NCI-H526 (cell line): ENCODE measurements around the gene ARPC1A.
A peak's percentile ranks its signal among the peaks of the same experiment; 100 is the strongest.
"Not testable (repeated sequence)": the region's sequence is repeated elsewhere in the genome, so short reads cannot be mapped to it uniquely, and the experiment has no call there.

Experiments
- DNase-seq, 2 experiments: peaks; one replicate each; lab custom pipeline; 2025; lab: John Stamatoyannopoulos, UW

ARPC1A gene

DNA sequence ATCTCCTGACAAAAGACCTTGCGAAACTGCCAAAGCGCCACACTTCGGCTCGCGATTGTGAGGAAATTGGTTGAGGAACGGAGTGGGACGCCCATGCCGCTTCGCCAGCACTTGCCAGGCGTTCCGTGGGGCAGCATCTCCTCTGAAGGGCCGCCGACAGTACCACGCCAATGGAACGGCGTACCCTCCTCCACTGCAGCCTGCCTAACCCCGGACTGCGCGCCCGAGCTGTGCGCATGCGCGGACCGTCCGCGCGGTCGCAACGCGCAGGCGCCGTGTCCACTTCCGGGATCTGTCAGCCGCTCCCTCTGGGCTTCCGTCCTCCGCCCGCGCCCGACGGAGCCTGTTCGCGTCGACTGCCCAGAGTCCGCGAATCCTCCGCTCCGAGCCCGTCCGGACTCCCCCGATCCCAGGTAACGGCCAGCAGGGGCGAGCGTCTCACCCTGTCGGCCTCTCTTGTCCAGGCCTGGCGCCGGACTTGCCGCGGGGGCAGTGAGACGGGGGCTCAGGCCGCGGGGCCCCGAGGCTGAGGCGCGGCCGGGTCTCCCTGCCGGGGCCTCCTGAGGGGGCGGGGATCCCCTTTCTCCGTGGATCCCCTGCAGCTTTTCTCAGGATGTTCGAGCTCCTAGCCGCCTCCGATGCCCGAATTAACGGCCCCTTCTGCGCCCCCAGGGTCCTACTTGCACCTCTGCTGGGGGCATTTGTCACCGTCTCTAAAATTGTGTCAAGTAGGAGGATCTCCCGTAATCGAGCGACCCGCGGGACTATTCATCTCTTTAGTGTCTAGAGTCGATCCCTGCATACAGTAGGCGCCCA is at the start of gene ARPC1A:
TSS of gene ARPC1A (plus strand) at position 307 of the 816 bp plus-strand sequence. CDS start 7,456 bp downstream, outside the sequence.
- DNase-seq: peak; percentile 87 to 97

DNA sequence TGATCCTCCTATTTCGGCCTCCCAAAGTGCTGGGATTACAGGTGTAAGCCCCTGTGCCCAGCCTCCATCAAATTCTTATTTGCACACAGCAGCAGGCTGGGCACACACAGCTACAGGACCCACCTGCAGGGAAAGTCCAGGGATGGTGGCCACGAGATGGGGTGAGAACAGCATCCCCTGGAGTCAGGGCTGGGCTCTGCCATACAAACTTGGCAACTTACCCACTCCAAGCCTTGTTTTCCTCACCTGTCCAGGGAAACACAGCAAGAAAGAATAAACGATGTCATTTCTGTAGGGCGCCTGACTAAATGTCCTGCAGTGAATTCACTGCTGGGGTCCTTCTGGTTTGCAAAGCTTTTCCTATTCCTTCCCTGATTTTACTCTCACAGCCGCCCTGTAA is 47.5 kb upstream of the ARPC1A start:
- DNase-seq: no peak

DNA sequence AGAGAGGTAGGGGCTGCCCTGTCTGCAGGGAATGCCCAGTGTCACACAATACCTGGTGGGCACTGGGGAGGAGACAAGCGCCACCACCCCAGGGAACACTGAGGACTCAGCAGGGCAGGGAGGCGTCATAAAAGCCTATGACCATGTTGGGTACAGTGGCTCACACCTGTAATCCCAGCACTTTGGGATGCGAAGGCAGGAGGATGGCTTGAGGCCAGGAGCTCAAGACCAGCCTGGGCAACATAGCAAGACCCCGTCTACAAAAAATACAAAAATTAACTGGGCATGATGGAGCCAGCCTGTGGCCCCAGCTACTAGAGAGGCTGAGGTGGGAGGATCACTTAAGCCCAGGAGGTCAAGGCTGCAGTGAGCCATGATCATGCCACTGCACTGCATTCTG is 41.5 kb upstream of the ARPC1A start:
- DNase-seq: not testable (repeated sequence)

DNA sequence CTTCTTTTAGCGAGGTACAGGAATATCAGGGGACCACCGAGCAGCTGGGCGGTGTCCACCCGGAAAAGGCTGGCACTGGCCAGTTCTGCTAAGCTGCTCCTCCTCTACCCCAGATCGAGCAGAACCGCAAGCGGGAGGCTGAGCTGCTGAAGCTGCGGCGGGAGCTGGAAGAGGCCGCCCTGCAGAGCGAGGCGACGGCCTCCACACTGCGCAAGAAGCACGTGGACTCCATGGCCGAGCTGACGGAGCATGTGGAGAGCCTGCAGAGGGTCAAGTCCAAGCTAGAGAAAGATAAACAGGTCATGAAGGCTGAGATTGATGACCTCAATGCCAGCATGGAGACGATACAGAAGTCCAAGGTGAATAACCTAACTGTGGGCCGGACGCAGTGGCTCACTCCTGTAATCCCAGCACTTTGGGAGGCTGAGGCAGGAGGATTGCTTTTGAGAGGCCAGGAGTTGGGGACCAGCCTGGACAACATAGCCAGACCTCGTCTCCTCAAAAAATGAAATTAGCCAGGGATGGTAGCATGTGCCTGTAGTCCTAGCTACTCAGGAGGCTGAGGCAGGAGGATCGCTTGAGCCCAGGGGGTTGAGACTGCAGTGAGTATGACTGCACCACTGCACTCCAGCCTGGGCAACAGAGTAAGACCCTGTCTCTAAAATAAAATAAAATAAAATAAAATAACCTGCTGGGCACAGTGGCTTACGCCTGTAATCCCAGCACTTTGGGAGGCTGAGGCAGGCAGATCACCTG is 37.7 kb upstream of the ARPC1A start:
- no peak for DNase-seq

DNA sequence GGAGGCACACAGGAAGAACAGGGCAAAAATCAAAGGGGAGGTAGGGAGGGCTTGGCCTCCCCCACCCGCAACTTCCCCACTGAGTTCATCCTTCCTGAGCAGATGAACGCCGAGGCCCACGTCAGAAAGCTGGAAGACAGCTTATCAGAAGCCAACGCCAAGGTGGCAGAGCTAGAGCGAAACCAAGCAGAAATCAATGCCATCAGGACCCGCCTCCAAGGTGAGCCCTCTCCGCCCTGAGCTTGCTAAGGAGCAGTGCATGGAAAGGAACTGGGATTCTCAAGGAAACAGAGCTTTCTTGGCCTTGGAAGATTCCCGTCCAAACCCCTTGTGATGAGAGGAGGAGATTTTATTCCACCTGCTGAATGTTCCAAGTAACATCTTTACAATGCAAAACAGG is 36.5 kb upstream of the ARPC1A start:
- DNase-seq: no peak

DNA sequence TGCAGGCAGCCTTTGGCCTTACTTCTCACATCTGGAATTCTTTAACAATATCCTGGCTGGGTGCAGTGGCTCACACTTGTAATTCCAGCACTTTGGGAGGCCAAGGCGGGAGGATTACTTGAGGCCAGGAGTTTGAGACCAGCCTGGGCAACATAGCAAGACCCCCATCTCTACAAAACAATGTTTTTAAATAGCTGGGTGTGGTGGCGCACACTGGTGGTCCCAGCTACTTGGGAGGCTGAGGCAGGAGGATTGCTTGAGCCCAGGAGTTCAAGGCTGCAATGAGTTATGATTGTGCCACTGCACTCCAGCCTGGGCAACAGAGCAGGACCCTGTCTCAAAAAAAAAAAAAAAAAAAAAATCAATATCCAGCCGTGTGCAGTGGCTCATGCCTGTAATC is 35.5 kb upstream of the ARPC1A start:
- DNase-seq: not testable (repeated sequence)

DNA sequence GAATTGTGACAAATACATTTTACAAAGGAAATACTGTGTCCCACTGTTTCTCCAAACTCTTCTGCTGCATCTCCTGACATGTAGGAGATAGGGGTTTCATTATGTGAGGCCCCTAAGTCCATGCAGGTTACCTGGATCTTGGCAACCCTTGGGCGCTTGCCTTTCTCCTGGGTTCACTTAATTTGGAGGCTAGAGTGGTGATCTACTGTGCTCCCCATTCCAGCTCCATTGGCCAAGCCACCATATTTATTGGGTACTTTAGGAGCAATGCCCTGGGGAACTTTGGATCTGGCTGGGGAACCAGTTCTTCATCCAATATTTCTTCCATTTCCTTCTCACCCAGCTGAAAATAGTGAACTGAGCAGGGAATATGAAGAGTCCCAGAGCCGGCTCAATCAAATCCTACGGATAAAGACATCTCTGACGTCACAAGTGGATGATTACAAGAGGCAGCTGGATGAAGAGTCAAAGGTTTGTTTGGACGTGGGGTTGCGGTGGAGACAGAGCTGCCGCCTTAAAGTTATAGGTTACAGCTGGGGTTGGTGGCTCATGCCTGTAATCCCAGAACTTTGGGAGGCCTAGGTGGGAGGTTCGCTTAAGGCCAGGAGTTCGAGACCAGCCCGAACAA is 34.6 kb upstream of the ARPC1A start:
- DNase-seq: no peak

DNA sequence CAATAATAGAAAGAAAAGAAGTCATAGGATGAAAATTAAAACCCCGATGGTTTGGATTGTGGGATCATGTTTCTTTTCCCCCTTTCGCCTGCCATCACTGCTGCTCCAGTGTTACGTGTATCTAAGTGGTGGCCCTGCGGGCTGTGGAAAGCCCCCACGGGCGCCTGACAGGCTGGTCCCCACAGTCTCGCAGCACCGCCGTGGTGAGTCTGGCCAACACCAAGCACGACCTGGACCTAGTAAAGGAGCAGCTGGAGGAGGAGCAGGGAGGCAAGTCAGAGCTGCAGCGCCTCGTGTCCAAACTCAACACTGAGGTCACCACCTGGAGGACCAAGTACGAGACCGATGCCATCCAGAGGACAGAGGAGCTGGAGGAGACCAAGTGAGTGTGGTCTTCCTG is 33.6 kb upstream of the ARPC1A start:
- no peak for DNase-seq

DNA sequence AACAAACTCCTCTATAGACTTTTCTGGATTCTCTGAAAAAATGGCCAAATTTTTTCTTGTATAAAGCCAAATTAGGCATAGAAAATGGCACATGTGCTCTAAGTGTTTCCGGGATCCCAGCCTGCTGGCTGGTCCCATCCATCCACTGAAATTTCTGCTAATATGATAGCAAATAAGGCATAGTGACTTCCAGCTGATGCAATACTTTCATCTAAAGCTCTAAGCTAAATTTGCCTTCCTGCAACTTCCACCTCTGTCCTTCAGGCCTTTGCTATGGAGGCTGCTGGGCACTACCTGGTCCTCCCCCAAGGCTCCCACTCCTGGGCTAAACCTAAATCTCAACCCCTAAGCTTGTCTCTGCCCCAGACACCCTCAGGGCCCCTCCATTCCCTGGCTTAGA is 32.5 kb upstream of the ARPC1A start:
- DNase-seq: no peak

DNA sequence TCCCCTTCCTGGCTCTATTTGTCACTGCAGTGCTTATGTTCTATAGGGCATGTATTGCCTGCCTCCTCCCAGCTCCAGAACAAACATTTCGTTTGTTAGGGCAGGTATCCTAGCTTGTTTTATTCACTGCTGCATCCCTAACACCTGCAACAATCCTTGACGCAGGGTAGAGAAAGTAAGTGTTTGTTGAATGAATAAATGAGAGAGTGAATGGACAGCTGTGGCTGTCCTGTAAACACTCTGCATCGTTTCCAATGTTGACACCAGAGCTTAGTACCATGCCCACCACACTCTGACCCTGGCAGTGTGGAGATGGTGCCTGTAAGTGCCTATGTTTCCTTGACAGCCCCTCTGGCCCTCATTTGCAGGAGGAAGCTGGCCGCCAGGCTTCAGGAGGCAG is 32.0 kb upstream of the ARPC1A start:
- DNase-seq: no peak

DNA sequence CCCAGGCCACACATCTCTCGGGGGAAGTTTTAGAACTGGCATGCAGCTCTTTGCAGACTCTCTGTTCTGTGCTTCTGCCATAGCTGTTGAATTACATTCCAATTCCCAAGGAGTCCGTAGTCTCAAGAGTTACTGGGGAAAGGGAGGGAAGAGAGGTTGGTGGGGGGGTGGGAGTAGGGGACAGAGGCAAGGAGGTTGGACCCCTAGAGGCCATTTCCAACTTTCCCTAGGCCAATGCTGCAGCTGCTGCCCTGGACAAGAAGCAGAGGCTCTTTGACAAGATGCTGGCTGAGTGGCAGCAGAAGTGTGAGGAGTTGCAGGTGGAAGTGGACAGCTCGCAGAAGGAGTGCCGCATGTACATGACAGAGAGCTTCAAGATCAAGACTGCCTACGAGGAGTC is 29.2 kb upstream of the ARPC1A start:
- DNase-seq: no peak

DNA sequence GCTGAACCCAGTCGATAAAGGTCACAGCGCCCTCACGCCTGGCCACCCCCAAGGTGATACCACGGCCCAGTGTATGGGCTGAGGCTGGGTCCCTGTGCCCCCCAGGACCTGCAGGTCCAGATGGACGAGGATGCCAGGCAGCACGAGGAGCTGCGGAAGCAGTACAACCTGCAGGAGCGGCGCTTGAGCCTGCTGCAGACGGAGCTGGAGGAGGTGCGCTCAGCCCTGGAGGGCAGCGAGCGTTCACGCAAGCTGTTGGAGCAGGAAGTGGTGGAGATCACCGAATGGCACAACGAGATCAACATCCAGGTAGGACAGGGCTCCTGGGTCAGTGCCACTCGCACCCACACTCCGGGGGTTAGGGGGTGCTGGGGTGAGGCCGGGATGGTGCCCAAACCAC is 24.2 kb upstream of the ARPC1A start:
- DNase-seq: no peak

DNA sequence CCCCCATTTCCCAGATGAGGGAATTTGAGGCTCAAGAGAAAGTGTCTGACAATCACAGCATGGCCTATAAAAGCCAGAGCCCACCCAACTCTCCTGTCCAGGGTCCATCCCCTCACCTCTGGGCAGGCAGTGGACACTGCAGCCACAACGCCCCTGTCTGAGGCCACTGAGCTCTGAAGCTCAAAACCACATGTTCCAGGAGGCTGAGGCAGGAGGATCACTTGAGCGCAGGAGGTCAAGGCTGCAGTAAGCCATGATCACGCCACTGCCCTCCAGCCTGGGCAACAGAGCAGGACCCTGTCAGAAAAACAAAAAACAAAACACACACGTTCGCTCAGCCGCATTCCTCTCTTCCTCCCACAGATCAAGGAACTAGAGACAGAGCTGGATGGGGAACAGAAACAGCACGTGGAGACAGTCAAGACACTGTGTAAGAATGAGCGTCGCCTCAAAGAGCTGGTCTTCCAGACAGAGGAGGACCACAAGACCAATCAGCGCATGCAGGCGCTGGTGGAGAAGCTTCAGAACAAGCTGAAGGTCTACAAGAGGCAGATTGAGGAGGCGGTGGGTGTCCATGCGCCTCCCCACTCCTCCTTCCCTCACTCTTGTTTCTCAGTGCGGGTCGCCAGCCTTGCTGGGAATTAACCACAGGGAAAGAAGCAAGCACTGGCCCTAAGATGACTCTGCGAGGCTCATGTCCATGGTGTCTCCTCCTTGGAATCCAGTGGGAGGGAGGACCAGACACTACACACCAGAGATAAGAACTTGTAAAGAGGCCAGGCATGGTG is 20.0 kb upstream of the ARPC1A start:
- DNase-seq: no peak

DNA sequence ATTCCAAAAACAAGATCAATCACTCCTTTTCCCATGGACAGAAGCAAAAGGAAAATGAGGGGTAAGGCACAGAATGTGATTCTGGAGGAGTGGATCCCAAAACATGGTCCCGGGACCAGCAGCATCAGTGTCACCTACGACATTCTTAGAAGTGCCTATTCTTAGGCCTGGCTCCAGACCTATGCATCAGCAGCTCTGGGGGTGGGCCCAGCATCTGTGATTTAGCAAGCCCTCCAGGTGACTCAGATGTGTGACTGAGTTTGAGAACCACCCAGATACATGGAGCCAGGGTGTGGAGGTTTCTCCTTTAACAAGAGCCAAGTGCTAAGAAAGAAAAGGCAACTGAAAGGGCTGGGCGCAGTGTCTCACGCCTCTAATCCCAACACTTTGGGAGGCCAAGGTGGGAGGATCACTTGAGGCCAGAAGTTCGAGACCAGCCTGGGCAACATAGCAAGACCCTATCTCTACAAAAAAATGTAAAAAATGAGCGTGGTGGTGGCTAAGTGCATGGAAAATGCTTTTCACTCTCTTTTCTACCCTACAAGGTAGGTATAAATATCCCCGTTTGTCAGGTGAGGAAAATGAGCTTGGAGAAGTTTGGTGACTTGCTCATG is 17.1 kb upstream of the ARPC1A start:
- DNase-seq: no peak

DNA sequence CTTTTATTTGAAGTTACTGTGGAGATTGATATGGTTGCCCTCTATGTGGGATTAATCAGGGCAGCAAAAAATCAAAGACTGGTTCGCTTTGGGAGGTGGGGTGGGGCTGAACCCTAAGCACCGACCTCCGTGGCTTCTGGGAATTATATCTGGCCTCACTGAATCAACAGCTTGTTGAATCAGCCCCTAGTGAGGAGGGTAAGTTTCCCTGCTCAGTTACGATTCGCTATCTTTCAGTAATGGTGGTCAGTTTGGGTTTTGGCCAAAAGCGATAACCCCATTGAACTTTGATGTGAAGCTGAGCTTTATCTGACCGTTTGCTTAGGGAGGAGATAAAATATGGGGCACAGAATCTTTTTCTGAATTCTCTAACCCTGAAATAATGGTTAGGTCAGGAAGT is 16.6 kb upstream of the ARPC1A start:
- no peak for DNase-seq

DNA sequence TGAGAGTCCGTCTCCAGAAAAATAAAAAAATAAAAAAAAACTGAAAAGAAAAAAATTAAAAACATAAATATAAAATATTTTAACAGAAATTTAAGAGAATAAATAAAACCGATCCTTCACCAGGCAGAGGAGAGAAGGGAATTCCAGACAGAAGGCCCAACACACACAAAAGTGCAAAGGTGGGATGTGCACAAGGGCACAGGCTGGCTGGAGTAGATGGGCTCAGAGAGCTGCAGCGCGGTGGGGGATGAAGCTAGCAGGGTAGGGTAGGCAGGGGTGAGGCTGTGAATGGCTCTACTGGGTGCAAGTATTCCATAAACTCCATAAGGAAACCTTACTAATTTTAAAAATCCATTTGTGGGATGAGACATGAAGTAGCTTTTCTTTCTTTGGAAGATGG is 15.7 kb upstream of the ARPC1A start:
- DNase-seq: no peak

DNA sequence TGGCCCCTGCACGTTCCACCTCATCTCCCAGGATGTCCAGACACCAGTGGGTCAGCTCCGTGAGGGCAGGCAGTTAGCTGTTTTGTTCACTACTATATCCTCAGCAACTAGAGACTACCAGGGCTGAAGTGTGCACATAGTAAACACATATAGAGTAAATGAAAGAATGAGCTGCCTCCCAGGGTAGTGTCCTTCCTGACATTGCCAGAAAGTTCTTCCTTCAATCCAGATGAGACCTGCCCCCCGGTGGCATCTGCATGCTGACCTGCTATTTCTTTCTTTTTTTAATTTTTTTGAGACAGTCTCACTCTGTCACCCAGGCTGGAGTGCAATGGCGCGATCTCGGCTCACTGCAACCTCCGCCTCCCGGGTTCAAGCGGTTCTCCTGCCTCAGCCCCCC is 14.0 kb upstream of the ARPC1A start:
- DNase-seq: no peak

DNA sequence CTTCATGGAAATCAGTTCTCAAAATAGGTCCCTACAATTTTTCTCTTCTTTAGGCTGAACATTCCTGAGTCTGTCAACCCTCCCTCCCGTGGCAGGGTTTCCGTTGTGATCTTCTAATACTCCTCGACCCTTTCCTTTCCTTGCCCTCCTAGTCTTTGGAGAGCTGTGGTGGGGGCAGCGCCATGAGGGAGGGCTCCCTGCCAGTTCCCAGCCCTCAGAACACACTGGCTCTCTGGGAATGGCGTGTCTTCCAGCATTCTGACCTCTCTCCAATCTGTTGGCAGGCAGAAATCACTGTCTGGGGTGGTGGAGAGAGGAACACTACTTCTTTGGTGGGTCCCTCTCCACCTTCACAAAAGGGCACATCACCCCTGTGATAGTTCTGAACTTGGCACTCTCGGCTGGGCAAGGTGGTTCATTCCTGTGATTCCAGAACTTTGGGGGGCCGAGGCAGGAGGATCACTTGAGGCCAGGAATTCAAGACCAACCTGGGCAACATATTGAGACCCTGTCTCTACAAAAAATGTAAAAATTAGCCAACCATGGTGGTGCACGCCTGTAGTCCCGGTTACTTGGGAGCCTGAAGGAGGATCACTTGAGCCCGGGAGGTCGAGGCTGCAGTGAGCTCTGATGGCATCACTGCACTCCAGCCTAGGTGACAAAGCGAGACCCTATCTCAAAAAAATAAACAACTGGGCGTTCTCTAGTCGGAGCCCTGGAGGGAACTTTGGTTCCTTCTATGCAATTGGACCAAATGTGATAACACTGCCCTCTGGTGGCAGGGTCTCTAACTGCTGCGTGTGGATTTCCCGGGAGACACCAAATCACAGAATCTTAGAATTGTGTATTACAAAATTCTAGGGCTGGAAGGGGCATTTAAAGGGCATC is 13.1 kb upstream of the ARPC1A start:
- peak; percentile 17 to 85 for DNase-seq

DNA sequence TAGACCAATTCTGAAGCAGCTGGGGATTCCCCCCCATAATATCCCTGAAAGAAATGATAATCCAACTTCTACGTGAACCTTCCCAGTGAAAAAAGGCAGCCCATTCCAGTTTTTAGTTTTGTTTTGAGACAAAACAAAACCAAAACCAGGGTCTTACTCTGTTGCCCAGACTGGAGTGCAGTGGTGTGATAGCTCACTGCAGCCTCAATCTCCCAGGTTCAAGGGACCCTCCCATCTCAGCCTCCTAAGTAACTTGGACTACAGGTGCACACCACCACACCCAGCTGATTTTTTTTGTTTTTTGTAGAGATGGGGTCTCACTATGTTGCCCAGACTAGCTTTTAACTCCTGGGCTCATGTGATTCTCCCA is 12.5 kb upstream of the ARPC1A start:
- DNase-seq: no peak

DNA sequence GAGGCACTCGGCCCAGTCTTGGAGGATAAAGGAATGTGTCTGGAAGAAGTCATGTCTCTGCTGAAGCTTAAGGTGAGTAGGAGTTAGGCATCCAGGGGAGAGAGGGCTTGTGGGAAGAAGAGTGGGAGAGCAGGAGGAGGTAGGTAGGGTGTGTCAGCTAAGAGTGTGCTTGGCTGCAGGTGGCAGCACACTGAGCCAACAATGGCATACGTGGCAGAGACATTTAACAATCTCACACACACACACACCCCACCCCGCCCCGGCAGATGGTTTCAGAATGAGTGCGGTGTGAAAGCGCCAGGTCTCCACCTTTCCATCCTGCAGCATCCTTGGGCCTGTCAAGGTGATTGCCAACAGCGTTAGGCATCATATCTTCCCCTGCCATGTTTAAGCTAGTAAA is 11.2 kb upstream of the ARPC1A start:
- peak in 1 of 2 experiments; percentile 17 for DNase-seq

DNA sequence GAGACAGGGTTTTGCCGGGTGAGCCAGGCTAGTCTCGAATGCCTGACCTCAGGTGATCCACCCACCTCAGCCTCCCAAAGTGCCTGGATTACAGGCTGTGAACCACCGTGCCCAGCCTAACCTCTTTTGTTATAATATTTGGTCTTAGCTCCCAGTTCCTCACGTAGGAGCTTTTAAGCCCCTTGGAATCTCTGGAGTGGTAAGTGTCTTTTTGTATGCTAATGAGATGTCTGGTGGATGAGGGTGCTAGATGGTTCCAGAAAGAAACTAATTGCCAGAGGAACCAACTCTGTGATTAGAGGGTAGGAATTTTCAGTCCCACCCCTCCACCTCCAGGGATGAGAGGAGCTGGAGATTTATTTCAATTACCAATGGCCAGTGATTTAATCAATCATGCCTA is 5.3 kb upstream of the ARPC1A start:
- no peak for DNase-seq
